Neutrophil (primary cell): Measurements from ENCODE around the gene PHLDB2.
A peak's percentile ranks its signal among the peaks of the same experiment; 100 is the strongest.

ENCODE experiments used
- H3K27ac ChIP-seq: fragments of 200-600 bp; sonication (generic); 2 replicates; pipeline ENCODE4 v1.5.1; 2016; ENCODE audit warnings: mild to moderate bottlenecking, moderate library complexity
- H3K27me3 ChIP-seq: fragments of 200-600 bp; sonication (generic); 2 replicates; pipeline ENCODE4 v1.6.0; 2016; ENCODE audit warnings: mild to moderate bottlenecking
- H3K36me3 ChIP-seq: fragments of 200-600 bp; sonication (generic); 2 replicates; pipeline ENCODE4 v1.5.1; 2017
- H3K4me1 ChIP-seq, 2 experiments: fragments of 200-600 bp in 1 of 2; sonication (generic) in 1 of 2; 1 replicate in 1 of 2; 2 replicates in 1 of 2; pipeline versions ENCODE4 v1.5.1 to v1.6.1; 2013 to 2016; ENCODE audit warnings: low read depth in 1 of 2, low read length in 1 of 2, mild to moderate bottlenecking in 1 of 2, moderate library complexity in 1 of 2; ENCODE audit not compliant: control insufficient read depth in 1 of 2, insufficient read depth in 1 of 2
- H3K4me3 ChIP-seq, 2 experiments: fragments of 200-600 bp in 1 of 2; sonication (generic) in 1 of 2; 1 replicate in 1 of 2; 2 replicates in 1 of 2; pipeline ENCODE4 v1.5.1; 2013 to 2016; ENCODE audit warnings: low read depth in 1 of 2, low read length in 1 of 2, mild to moderate bottlenecking in 1 of 2, moderate library complexity in 1 of 2
- H3K9me3 ChIP-seq: fragments of 200-600 bp; sonication (generic); 2 replicates; pipeline ENCODE4 v1.5.1; 2016
- TF ChIP-seq, protein P1 (sequence below): fragments of 200-600 bp; sonication (generic); IDR thresholded peaks from 2 replicates; pipeline ENCODE4 v1.5.1; 2016; ENCODE audit warnings: antibody characterized with exemption

Gene PHLDB2

DNA sequence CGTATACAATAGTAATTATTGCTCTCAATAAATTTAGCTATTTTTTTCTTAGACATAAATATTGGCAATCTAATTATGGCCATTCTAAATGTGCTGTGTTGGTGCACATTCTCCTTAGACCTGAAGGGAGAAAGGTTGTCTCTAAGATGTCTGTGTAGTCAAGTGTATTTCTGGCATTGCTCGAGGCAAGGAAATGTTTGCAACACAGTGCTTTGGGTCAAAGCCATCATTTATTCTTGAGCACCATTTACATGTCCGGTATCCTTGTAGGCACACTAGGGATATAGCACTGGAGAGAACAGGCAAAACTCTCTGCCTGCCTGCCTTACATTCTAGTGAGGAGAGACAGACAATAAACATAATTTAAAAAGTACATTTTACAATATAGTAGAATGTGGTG lies 2.6 kb upstream of the PHLDB2 start:
- TF ChIP-seq, protein P1, sequence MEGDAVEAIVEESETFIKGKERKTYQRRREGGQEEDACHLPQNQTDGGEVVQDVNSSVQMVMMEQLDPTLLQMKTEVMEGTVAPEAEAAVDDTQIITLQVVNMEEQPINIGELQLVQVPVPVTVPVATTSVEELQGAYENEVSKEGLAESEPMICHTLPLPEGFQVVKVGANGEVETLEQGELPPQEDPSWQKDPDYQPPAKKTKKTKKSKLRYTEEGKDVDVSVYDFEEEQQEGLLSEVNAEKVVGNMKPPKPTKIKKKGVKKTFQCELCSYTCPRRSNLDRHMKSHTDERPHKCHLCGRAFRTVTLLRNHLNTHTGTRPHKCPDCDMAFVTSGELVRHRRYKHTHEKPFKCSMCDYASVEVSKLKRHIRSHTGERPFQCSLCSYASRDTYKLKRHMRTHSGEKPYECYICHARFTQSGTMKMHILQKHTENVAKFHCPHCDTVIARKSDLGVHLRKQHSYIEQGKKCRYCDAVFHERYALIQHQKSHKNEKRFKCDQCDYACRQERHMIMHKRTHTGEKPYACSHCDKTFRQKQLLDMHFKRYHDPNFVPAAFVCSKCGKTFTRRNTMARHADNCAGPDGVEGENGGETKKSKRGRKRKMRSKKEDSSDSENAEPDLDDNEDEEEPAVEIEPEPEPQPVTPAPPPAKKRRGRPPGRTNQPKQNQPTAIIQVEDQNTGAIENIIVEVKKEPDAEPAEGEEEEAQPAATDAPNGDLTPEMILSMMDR: no peak
- Histone ChIP-seq H3K9me3 (no peaks in the 10 kb centered on the region), H3K27ac (no peak overlapping the region), H3K4me1 (peaks cover 18 to 23% of the 10 kb centered on the region in 2 experiments), H3K36me3 (no peaks in the 10 kb centered on the region), H3K27me3 (peaks cover 55% of the 10 kb centered on the region), H3K4me3 (no peak overlapping the region)

DNA sequence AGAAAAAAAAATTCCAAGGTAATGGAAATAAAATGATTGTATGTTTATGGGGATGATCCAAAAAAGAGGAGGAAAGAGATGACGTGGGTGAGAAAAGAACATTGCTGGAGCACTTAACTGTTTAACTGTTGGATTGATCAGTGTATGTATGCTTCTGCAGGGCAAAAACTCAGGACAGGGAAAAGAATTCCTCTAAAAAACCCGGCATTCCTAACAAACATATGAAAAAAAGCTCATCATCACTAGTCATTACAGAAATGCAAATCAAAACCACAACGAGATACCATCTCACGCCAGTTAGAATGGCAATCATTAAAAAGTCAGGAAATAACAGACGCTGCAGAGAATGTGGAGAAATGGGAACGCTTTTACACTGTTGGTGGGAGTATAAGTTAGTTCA lies 1.6 kb upstream of the PHLDB2 start:
- H3K36me3 ChIP-seq: no peaks in the 10 kb centered on the region
- H3K27me3 ChIP-seq: peaks cover 59% of the 10 kb centered on the region
- H3K27ac ChIP-seq: no peak overlapping the region
- H3K9me3 ChIP-seq: no peaks in the 10 kb centered on the region
- TF ChIP-seq, protein P1: no peak
- peaks cover 18 to 23% of the 10 kb centered on the region in 2 experiments for H3K4me1 ChIP-seq
- H3K4me3 ChIP-seq: no peak overlapping the region

DNA sequence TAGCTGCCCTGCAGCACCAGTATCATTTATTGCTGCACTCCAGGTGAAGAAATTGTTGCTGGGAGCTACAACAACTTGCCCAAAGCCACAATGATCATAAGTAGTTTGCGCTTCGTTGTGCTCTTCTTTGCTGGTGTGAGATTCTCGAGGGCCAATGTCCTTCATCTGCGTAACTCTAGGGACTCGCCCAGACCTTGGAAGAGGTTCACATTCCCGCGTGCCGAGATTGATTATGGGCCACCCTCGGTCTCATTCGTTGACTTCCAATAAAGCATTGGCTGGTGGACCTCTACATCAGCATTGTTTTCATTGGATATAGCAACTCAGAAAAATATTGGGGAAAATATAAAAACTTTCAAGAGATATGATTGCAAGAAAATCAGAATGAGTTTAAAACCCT lies 423 bp upstream of the PHLDB2 start:
- H3K4me1 ChIP-seq: peaks cover 18 to 23% of the 10 kb centered on the region in 2 experiments
- H3K27ac ChIP-seq: no peak overlapping the region
- H3K27me3 ChIP-seq: peaks cover 71% of the 10 kb centered on the region
- H3K9me3 ChIP-seq: no peaks in the 10 kb centered on the region
- H3K36me3 ChIP-seq: no peaks in the 10 kb centered on the region
- peak overlapping the region; percentile 30 to 36 for H3K4me3 ChIP-seq
- TF ChIP-seq, protein P1: no peak

DNA sequence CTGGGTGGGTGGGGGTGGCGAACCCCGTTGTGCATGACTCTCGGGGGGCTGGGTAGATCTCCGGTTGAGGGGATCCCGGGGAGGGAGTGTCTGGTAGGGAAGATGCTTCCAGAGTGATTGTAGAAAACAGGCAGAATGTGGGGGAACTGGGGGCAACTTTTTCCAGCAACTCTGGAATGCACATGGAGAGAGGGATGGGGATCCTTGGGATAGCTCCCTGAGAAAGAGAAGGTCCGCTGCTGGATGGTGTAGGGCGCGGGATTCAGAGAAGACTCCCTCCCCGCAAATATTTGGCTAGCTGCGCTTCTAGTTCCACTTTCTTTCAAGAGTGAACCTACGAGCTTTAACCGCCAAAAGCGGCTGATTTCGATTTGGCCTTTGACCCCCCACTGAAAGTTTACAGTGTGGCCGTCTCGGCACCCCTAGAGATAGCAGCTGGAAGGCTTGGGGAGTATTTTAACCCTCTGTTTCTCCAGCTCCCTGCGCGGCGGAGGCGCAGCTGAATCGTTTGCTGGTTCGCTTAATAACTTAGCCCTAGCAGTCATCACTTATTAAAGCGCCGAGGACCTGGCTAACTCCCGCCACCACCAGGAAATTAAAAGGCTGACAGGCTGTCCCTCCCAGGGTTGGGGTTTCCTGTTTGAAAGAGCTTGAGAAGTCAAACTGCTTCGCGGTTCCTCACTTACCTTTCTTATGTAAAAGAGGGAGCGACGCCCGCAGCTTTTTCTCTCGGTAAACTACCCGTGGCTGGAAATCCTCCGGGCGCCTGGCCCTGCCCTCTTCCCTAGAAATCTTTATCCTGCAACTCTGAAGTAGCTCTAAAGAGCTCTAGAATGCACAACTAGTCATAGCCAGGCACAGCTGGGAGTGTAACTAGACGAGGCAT lies 1.2 kb downstream of the PHLDB2 start:
- H3K27me3 ChIP-seq: peaks cover 72% of the 10 kb centered on the region
- TF ChIP-seq, protein P1: no peak
- H3K9me3 ChIP-seq: no peaks in the 10 kb centered on the region
- peaks cover 18 to 23% of the 10 kb centered on the region in 2 experiments for H3K4me1 ChIP-seq
- H3K36me3 ChIP-seq: no peaks in the 10 kb centered on the region
- no peak overlapping the region for H3K27ac ChIP-seq
- peak overlapping the region; percentile 30 to 36 for H3K4me3 ChIP-seq

DNA sequence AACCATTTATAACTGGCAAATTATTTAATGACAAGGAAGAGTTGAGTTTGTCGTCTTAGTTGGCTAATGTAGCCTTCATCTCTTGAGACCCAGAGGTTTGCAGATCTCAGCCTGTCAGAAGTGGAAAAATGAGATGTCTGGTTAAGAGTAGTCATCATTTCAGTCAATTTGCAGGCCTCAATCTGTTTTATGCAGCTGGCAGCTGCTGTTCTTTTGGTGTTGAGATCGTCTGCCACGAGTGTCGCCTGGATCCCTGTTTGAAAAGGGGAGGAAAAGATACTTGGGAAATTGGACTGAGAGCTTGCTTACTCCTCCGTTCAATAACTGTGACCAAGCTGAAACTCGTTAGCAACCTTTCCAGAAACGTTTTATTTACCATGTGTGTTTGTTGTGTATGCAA lies 2.3 kb downstream of the PHLDB2 start:
- Histone ChIP-seq H3K27me3 (peaks cover 72% of the 10 kb centered on the region), H3K36me3 (no peaks in the 10 kb centered on the region), H3K27ac (no peak overlapping the region), H3K4me3 (no peak overlapping the region), H3K9me3 (no peaks in the 10 kb centered on the region), H3K4me1 (peaks cover 18 to 23% of the 10 kb centered on the region in 2 experiments)
- TF ChIP-seq, protein P1: no peak
